Activated T-helper 17 cell treated with anti-CD3 and anti-CD28 coated beads, Interleukin-2, amount 50 U/mL, for 72 hours (primary cell): ENCODE results near the gene FAM118A. TPM values are rescaled to one million over a fixed set of nuclear protein-coding genes. Genes with fewer than 3 reads are reported as not detected.

Experiments used
- ATAC-seq: fragments of 150-1000 bp; cut with Tn5 transposase; replicated peaks from 2 replicates; pipeline ENCODE4 v1.10.0; 2021; ENCODE audit warnings: mild to moderate bottlenecking, moderate library complexity
- H3K27ac Mint-ChIP-seq: one replicate; pipeline ENCODE4 v1.8.0; 2022; ENCODE audit warnings: mixed read lengths
- H3K27me3 Mint-ChIP-seq: one replicate; pipeline ENCODE4 v1.8.0; 2022; ENCODE audit warnings: mixed read lengths
- H3K36me3 Mint-ChIP-seq: one replicate; pipeline ENCODE4 v1.8.0; 2022; ENCODE audit warnings: low read depth, mild to moderate bottlenecking, mixed read lengths
- H3K4me1 Mint-ChIP-seq: one replicate; pipeline ENCODE4 v1.8.0; 2022; ENCODE audit warnings: mixed read lengths
- H3K4me3 Mint-ChIP-seq: one replicate; pipeline ENCODE4 v1.8.0; 2022; ENCODE audit warnings: mild to moderate bottlenecking, mixed read lengths
- H3K9me3 Mint-ChIP-seq: one replicate; pipeline ENCODE4 v1.8.0; 2022; ENCODE audit warnings: mixed read lengths
- total RNA-seq, 2 donors: library from RNA; stranded (reverse); gene quantifications; one replicate each; pipeline ENCODE4 v1.2.3, GENCODE V29; 2022

Gene FAM118A
- total RNA-seq, 2 donors from 2014 or later, result 64.3 to 99.4 TPM

DNA sequence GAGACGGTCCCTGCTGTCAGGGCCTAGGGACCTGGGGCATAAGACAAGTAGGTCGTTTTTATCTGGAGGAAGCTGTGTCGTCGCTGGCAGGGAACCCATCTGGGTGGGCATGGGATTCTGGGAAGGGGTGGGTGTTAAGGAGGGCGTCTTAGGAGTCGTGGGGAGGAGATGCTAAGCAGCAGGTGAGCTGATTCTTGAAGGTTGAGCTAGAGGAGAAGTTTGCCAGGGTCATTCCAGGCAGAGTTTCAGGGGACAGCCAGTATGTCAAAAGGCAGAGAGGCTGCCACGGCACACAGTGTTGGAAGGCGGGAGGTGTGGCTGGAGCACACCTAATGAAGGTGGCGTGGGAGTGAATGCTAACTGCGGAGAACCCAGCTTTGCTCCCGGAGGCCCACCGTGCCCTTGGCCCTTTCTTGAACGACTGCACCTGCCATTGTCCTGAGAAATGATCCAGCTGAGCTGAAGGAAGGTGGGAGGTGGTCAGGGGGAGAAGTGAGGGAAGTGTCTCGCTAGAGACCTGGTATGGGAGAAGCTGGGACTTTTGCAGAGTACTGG, 1.3 kb downstream of the FAM118A start:
- Mint-ChIP-seq H3K36me3 (peaks cover 30% of the 10 kb centered on the region), H3K27me3 (no peaks in the 10 kb centered on the region), H3K9me3 (no peaks in the 10 kb centered on the region), H3K4me1 (peaks cover 37% of the 10 kb centered on the region), H3K27ac (peak overlapping the region; percentile 95), H3K4me3 (peak overlapping the region; percentile 93)
- ATAC-seq, result no peak

DNA sequence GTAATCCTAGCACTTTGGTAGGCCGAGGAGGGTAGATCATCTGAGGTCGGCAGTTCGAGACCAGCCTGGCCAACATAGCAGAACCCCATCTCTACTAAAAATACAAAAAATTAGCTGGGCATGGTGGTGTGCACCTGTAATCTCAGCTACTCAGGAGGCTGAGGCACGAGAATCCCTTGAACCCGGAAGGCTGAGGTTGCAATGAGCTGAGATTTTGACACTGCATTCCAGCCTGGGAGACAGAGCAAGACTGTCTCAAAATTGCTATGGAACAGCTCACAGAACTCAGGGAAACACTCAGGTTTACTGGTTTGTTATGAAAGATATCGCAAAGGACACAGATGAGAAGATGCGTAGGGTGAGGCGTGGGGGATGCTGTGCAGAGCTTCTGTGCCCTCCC, 2.7 kb downstream of the FAM118A start:
- Mint-ChIP-seq H3K27ac (no peak overlapping the region), H3K4me3 (peak overlapping the region; percentile 93)

DNA sequence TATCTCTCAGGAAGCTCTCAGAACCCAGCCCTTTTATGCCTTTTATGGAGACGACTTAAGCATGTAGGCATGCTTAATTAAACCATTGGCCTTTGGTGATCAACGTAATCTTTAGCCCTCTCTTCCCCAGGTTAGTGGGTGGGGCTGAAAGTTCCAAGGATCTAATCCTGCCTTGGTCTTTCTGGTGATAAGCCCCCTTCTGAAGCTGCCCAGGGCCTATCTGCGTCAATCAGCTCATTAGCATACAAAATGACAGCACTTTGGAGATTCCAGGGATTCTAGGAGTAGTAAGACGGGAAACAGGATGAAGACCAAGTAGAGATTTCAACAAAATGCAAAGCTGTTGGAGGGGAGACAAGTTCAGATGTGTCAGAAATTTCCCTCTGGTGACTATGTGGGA, 3.1 kb downstream of the FAM118A start:
- Mint-ChIP-seq H3K36me3 (peaks cover 30% of the 10 kb centered on the region), H3K9me3 (no peaks in the 10 kb centered on the region), H3K4me1 (peaks cover 42% of the 10 kb centered on the region), H3K4me3 (no peak overlapping the region), H3K27ac (no peak overlapping the region), H3K27me3 (no peaks in the 10 kb centered on the region)
- ATAC-seq, result no peak

More for the DNA sequence above, 2.7 kb downstream of the FAM118A start:
- H3K27me3 Mint-ChIP-seq, result no peaks in the 10 kb centered on the region
- ATAC-seq, result no peak
- H3K36me3 Mint-ChIP-seq, result peaks cover 30% of the 10 kb centered on the region
- H3K4me1 Mint-ChIP-seq, result peaks cover 37% of the 10 kb centered on the region
- no peaks in the 10 kb centered on the region for H3K9me3 Mint-ChIP-seq

DNA sequence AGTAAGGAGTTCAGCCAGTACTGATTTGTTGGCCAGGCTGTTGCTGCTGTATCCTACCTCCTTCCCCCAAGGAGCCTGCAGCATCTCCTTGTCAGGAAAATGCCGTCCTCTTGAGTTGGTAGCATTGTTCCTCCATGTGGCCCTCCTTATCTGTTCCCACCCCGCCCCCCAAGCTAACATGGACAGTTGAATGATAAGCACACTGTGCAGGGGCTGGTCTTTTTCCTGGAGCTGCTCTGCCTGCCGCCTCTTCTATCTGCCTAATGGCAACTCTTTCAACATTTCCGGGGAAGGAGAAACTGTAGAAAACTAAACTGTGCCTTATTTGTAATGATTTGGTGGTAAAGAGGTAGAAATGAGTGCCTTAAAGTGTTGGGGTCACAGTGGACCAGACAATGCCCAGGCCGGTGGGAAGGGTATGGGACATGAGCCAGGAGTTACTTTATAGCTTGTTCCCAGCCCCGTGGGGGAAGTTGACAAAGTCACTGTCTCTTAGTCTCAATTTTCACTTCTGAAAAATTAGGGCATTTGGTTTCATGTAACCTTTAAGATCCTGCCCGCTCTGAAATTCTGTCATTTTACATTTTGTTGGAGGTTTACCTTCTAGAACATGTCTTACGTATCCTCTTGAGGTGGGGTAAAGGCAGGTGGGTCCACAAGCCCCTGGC, 4.5 kb downstream of the FAM118A start:
- Mint-ChIP-seq H3K9me3 (no peaks in the 10 kb centered on the region), H3K27me3 (no peaks in the 10 kb centered on the region), H3K27ac (peak overlapping the region; percentile 32), H3K36me3 (peaks cover 36% of the 10 kb centered on the region), H3K4me3 (peak overlapping the region; percentile 52), H3K4me1 (peaks cover 46% of the 10 kb centered on the region)
- ATAC-seq, result no peak

- H3K4me3 Mint-ChIP-seq, result peak overlapping the region; percentile 52
- H3K4me1 Mint-ChIP-seq, result peaks cover 52% of the 10 kb centered on the region
- no peaks in the 10 kb centered on the region for H3K27me3 Mint-ChIP-seq
- ATAC-seq, result no peak
- peak overlapping the region; percentile 36 for H3K27ac Mint-ChIP-seq
- H3K9me3 Mint-ChIP-seq, result no peaks in the 10 kb centered on the region
- peaks cover 41% of the 10 kb centered on the region for H3K36me3 Mint-ChIP-seq
Measured at GRCh38 chr22:45314786-45315185, 5.1 kb downstream of the FAM118A start.

DNA sequence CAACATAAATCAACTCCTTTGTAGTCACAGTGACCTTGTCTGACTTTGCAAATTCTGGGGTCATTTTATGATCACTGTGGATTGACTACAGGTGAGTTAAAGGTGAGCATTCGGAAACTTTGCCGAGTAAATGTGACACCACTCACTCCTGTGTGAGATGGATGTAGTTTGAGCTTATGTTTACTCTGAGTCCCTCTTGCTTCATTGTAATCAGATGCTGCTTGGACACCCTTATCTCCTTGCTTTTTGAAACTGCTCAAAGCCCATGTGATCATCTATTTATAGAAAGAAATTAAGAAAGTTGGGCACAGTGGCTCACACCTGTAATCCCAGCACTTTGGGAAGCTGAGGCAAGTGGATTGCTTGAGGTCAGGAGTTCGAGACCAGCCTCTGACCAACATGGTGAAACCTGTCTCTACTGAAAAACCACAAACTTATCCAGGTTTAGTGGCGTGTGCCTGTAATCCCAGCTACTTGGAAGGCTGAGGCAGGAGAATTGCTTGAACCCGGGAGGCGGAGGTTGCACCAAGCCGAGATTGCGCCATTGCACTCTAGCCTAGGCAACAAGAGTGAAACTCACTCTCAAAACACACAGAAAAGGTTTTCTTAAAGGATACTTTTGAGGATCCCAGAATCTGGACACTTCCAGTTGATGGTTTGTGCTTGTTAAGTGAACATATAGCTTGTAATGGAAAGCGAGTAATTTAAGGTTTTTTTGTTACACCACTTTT, 7.2 kb downstream of the FAM118A start:
- Mint-ChIP-seq H3K36me3 (peaks cover 38% of the 10 kb centered on the region), H3K27ac (peak overlapping the region; percentile 98), H3K4me3 (peak overlapping the region; percentile 80), H3K9me3 (no peaks in the 10 kb centered on the region), H3K4me1 (peaks cover 41% of the 10 kb centered on the region), H3K27me3 (no peaks in the 10 kb centered on the region)
- ATAC-seq, result no peak

DNA sequence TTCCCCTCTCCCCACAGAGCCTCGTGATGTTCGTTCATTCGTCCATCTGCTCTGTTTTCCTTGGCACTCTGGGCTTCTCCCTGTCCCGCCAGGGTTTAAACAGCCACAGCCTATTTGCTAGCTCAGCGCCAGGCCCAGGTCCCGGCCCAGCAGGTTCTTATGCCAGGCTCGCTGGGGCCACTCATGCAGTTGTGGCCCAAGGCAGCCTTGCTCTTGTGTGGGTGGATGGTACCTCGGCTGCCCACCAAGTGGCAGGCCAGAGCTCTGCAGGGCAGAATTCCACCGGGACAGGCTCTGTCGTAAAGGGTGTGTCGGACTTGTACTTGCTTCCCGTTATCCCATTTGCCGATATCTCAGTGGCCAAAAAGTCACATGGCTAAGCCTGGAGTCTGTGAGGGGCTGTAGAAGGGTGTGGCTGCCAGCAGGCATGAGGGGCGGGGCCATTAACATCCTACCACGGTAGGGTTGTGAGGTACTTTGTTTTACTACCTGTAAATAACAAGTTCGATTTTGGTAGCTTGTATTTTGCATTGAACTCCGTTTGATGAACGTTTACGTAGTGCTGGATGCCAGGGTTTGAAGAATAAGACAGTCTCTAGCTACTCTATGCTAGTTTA, 7.9 kb downstream of the FAM118A start:
- Mint-ChIP-seq H3K27me3 (no peaks in the 10 kb centered on the region), H3K9me3 (no peaks in the 10 kb centered on the region), H3K36me3 (peaks cover 38% of the 10 kb centered on the region), H3K4me1 (peaks cover 41% of the 10 kb centered on the region), H3K4me3 (peak overlapping the region; percentile 80), H3K27ac (peak overlapping the region; percentile 98)
- ATAC-seq, result no peak

GRCh38 chr22:45318168-45318557, 8.4 kb downstream of the FAM118A start:
- H3K9me3 Mint-ChIP-seq, result no peaks in the 10 kb centered on the region
- H3K4me3 Mint-ChIP-seq, result peak overlapping the region; percentile 80
- H3K27ac Mint-ChIP-seq, result peak overlapping the region; percentile 98
- H3K36me3 Mint-ChIP-seq, result peaks cover 43% of the 10 kb centered on the region
- ATAC-seq, result peak; percentile 82
- peaks cover 41% of the 10 kb centered on the region for H3K4me1 Mint-ChIP-seq
- H3K27me3 Mint-ChIP-seq, result no peaks in the 10 kb centered on the region

DNA sequence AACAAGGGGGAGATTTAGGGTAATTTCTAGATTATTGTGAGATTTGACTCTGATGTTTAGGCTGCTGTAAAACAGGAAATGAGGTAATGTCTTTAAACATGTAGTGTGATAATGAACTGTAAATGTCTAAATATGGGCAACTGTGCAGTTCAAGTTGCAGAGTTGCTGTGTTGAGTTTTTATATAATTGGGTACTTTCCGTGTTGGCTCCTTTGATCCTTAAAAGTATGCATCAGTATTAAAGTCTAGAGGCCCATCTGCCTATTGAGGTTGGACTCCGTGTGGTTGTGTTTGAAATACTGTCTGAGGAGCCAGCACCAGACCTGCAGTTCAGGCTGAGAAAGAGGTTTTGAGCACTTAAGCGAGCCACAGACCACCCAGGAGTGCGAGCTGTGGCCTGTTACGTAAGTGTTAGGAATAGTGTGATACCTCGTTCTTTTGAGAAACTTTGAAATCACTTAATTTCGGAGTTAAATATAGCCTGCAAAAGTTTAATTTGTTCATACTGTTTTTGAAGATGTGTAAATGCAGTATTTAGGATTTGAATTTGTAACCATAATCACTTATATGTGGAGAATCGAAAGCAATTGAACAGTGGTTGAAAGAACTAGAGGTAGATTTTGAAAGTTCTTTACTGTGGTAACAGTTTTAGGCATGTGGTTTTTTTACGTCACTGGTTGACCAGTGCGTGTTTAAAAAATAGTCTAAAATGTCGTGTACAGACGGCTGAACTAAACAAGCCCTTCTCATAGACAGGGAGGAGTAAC, 9.0 kb downstream of the FAM118A start:
- Mint-ChIP-seq H3K27me3 (no peaks in the 10 kb centered on the region), H3K27ac (peak overlapping the region; percentile 98), H3K4me3 (peak overlapping the region; percentile 80), H3K4me1 (peaks cover 42% of the 10 kb centered on the region), H3K36me3 (peaks cover 48% of the 10 kb centered on the region), H3K9me3 (no peaks in the 10 kb centered on the region)
- peak; percentile 65 for ATAC-seq

- peak overlapping the region; percentile 80 for H3K4me3 Mint-ChIP-seq
- peak overlapping the region; percentile 98 for H3K27ac Mint-ChIP-seq
- H3K4me1 Mint-ChIP-seq, result peaks cover 42% of the 10 kb centered on the region
- peaks cover 54% of the 10 kb centered on the region for H3K36me3 Mint-ChIP-seq
- no peaks in the 10 kb centered on the region for H3K27me3 Mint-ChIP-seq
- peak; percentile 4 for ATAC-seq
- no peaks in the 10 kb centered on the region for H3K9me3 Mint-ChIP-seq
Measured at GRCh38 chr22:45319324-45319685, 9.6 kb downstream of the FAM118A start.

DNA sequence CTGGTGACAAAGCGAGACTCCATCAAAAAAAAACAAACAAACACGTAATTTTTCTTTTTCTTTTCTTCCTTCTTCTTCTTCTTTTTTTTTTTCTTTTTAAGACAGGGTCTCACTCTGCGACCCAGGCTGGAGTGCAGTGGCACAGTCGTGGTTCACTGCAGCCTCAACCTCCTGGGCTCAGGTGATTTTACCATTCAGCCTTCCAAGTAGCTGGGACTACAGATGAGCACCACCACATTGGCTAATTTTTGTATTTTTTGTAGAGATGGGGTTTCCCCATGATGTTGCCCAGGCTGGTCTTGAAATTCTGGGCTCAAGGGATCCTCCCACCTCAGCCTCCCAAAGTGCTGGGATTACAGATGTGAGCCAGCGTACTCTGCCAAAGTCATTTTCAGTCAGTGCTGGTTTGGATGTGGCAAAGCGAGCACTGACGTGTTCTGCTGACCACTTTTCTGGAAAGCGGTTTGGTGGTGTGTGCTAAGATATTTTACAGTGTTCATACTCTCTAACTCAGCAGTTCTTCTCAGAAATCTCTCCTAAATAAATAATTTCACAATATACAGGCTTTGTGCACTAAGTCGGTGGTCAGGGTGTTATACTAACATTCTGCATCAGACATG, 10.7 kb downstream of the FAM118A start:
- Mint-ChIP-seq H3K4me3 (peak overlapping the region; percentile 80), H3K9me3 (no peaks in the 10 kb centered on the region), H3K36me3 (peaks cover 66% of the 10 kb centered on the region), H3K4me1 (peaks cover 41% of the 10 kb centered on the region), H3K27me3 (no peaks in the 10 kb centered on the region), H3K27ac (peak overlapping the region; percentile 98)
- peak; percentile 16 for ATAC-seq

GRCh38 chr22:45321827-45322226, 12.1 kb downstream of the FAM118A start:
- H3K4me1 Mint-ChIP-seq, result peaks cover 38% of the 10 kb centered on the region
- H3K27ac Mint-ChIP-seq, result peak overlapping the region; percentile 15
- peak overlapping the region; percentile 10 for H3K4me3 Mint-ChIP-seq
- H3K36me3 Mint-ChIP-seq, result peaks cover 76% of the 10 kb centered on the region
- no peak for ATAC-seq
- H3K27me3 Mint-ChIP-seq, result no peaks in the 10 kb centered on the region
- no peaks in the 10 kb centered on the region for H3K9me3 Mint-ChIP-seq

- Mint-ChIP-seq H3K27me3 (no peaks in the 10 kb centered on the region), H3K9me3 (no peaks in the 10 kb centered on the region), H3K27ac (peak overlapping the region; percentile 60), H3K36me3 (peaks cover 85% of the 10 kb centered on the region), H3K4me1 (peaks cover 31% of the 10 kb centered on the region), H3K4me3 (peak overlapping the region; percentile 30)
- ATAC-seq, result no peak
Measured at GRCh38 chr22:45322873-45323525, 13.3 kb downstream of the FAM118A start.
